ENCODE results near the gene CYBB.
"Not testable (repeated sequence)": the region's sequence is repeated elsewhere in the genome, so short reads cannot be mapped to it uniquely, and the experiment has no call there.

Gene CYBB

GRCh38 chrX:37779857-37780256 lies at the start of gene CYBB:
Gene CYBB, plus strand, starts transcription at chrX:37780059. Its CDS starts 19 bp downstream, at chrX:37780078.
- no peak for DNase-seq

DNA sequence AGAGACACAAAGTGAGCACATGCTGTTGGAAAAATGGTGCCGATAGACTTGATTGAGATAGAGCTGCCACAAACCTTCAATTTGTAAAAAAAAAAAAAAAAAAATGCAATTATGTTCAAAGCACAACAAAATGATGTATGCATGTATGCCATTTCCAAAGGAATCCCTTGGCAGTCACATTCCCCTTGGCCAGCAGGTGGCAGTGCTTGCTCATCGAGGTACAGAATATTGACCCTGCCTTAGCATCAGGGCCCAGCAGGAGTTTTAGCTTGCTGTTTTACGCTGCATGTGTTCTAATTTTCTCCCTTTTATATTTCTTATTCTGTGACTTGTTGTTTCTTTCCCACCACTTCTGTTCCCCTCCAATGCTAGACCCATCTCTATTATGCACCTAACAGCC lies 34.5 kb upstream of the CYBB start:
- DNase-seq = peak; percentile 34

DNA sequence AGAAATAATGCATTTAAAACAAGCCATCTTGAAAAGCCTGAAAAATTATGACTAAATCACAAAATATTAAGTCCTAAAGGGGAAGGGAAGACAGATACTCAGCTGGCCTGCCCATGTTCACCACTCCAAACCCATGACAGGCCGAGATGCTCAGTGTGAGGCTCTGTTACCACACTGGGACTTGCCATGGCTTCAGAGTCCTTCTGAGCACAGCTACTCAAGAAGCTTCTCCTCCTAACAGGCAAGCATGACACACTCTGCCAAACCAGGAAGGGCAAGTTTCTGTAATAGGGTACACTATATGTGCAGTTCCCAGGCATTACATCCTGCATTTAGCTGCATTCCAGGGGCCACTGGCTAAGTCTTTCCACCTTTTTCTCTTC lies 34.0 kb upstream of the CYBB start:
- no peak for DNase-seq

GRCh38 chrX:37746218-37746941 lies 33.5 kb upstream of the CYBB start:
- no peak for DNase-seq

DNA sequence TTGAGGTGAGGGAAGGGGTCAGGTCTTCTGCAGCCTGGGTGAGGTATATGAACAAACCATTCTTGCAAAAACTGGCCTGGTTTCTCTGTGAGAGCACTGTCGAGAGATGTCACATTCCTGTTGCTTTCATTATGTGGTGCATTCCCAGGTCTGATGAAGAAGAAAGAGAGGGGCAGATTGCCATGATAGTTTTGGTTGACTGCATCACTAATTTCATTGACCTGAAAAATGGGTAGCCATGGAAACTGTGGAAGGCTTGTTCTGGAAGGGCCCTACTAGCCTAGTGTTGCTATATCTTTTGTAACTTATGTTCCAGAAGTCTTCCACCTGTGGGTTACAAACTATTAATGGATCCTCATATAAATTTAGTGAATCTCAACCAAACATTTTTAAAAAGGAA lies 32.9 kb upstream of the CYBB start:
- no peak for DNase-seq

DNA sequence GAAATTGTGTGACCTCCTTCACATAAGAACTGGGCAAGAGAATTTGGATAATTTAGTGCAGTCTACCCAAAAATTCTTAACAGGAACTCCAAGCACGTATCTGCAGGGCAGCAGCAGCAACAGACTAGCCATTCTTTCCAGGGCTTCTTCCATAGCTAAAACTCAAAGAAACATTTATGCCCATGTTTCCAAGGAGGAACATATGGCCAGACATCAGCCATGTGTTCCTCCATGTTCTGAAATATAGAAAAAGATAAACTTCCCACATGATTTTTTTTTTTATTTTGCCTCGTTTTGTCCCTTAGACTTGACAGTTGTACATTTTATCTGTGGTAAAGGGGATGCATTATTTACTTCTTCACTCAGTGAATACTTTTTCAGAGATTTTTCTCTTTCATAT lies 27.6 kb upstream of the CYBB start:
- DNase-seq = no peak

DNA sequence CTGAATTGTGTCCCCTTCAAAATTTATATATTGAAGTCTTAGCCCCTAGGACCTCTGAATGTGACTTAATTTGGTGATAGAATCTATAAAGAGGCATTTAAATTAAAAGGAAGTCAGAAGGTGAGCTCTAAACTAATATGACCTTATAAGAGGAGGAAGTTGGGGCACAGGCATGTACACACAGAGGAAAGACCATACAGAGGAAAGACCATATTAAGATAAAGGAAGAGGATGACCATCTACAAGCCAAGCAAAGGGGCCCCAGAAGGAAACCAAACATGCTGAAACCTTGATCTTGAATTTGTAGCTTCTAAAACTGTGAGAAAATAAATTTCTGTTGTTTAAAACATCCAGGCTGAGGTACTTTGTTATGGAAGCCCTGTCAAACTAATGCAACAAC lies 26.9 kb upstream of the CYBB start:
- DNase-seq = no peak

GRCh38 chrX:37753384-37753783 lies 26.5 kb upstream of the CYBB start:
- DNase-seq = no peak

DNA sequence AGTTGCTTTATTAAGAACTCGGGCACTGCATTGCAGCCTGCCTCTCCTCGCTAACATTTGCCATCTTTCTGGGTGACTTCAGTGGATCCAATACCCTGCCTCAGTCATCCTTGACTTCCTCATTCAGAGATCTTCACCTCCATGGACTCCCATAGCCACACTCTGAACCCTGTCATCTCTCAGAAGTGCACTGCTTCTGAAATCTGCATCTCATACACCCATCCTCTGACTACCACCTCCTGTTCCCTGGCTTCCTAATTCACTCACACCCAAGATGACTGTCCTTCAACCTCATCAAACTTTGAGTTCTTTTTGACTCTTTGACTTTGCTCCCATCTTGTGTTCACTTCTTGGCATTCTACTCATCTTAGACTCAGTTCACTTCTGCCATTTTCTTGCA lies 25.3 kb upstream of the CYBB start:
- no peak for DNase-seq

DNA sequence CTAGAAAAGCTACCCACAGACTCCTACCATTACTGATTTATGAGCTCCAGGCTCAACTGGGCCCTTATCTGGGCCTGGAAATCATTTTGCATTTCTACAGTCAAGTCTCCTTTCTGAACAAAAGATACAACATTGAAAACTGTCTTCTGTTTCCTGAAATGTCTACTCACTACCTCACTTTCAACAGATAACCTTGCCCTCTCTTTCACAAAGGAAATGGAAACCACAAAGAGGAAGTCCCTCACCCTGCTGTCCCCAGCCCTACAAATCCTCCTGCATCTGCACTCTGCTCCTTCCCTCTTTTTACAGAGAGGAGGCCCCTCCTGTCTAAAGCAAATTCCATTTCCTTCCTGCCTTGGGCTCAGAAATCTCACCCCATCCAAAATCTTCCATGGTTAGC lies 24.8 kb upstream of the CYBB start:
- DNase-seq = no peak

GRCh38 chrX:37757082-37757481 lies 22.8 kb upstream of the CYBB start:
- DNase-seq = no peak

DNA sequence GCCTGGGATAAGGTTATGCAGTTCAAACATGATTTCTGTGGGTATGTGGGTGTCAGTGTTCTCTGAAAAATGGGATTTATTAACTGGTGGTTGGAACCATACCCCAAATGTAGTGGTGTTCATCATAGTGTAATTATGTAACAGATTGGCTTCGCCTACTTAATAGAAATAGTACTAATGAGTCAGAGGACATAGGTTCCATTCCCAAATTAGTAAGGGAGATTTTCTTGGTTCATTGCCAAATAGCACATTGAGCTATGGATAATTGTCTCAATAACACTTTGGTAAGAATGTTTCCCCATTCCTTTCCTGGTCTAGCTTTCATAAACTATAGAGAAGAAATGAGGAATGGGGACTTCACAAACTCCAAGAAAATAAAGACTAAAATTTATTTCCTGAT lies 20.5 kb upstream of the CYBB start:
- DNase-seq = no peak

- no peak for DNase-seq
These were observed 19.9 kb upstream of the CYBB start for GRCh38 chrX:37759878-37760418.

GRCh38 chrX:37763400-37763799 lies 16.5 kb upstream of the CYBB start:
- no peak for DNase-seq

DNA sequence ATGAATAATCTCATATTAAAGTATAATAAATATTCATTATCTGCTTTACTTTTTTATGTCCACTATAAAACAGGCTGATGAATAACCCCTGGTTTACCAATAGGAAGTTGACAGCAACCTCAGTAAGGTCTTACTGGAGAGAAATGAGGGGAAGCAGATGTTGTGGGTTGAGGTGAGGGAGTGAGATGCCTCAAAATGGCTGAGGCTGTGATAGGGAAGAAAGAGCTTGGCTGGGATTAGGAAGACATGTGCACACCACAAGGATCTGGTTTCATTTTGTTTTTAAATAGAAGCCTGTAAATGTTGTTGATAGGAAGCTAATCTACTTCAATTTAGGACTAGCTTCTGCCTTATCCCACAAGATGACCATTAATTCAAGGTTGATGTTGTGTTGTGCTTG lies 14.4 kb upstream of the CYBB start:
- DNase-seq = no peak

- DNase-seq = no peak
These were observed 12.4 kb upstream of the CYBB start for GRCh38 chrX:37767430-37767829.

DNA sequence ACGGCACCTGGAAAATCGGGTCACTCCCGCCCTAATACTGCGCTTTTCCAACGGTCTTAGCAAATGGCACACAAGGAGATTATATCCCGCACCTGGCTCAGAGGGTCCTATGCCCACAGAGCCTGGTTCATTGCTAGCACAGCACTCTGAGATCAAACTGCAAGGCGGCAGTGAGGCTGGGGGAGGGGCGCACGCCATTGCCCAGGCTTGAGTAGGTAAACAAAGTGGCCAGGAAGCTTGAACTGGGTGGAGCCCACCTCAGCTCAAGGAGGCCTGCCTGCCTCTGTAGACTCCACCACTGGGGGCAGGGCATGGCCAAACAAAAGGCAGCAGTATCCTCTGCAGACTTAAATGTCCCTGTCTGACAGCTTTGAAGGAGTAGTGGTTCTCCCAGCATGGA lies 11.0 kb upstream of the CYBB start:
- DNase-seq = not testable (repeated sequence)

DNA sequence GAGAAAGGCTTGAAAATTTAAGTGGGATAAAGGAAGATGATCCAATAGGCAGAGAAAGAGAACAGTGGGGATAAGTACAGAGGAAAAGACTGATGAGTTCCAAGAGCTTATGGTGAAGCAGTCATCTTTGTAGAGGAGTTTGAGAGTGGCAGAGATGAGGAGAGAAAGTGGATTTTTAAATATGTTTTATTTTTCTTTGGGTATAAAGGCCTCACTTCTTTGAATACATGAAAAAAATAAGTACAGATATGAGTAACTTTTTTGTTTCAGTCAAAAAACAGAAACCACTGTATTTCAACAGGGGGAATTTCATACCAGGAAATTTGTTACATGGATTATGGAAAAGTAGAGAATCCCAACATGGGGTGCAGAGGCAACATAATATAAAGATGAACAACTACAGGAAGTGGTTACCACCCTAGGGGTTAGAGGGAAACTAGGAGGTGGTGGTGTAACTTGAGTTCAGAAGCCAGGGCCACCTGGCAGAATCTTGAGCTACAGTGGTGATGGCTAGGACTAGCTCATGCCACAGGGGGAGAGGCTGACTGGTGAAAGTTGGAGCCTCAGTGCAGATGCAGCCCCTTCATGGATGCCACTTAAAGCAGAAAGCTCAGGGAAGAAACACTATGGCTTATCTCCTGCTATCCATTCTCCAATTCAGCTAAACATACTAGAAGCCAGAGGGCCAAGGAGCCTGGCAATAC lies 3.4 kb upstream of the CYBB start:
- DNase-seq = no peak

DNA sequence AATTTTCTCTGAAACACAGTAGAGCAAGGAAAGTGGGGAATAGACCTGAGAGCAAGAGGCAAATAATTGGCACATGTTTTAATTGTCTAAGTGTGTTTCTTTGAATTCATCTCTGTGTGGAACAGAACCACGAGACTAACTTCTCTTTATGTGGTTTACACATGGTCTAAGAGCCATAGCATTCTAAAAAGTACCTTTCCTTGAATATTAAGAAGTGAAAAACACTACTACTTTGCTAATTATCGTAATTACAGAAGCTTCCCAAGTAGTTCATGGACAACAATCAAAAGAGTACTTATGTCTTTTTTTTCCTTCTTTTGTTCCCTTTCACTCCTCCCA lies 2.9 kb upstream of the CYBB start:
- no peak for DNase-seq

DNA sequence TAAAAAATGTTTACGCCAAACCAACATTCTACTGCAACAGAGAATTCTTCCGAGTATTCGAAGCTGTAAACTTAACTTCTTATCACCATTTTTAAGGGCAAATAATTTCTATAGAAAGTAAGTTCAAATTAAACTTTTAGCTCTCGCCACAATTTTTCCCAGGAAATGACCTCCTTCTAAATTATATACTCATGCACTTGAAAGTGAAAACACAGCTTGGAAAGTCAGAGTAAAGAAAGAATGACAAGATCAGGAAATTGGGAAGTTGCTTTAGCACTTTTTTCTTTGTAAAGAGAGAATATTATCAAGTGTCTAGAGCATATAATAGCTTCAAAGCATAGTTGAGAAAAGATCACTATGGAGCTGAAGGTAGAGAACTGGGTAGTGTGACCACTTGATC lies 1.2 kb downstream of the CYBB start:
- DNase-seq = no peak

DNA sequence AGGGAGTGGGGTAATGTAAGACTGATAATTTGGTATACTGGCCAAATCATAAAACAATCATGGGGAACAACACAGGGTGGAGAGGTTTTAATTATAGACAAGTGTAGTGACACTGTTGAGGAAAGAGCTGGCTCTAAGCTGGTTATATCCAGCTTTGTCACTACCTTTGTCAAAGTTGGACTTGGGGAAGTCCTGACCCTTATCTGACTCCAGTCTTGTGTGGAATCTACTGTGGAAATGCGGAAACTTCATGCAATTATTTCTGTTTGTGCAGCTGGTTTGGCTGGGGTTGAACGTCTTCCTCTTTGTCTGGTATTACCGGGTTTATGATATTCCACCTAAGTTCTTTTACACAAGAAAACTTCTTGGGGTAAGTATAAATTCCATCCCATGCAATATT lies 2.0 kb downstream of the CYBB start:
- no peak for DNase-seq

- no peak for DNase-seq
These were observed 2.5 kb downstream of the CYBB start for GRCh38 chrX:37782359-37782758.

- DNase-seq = no peak
These were observed 3.4 kb downstream of the CYBB start for GRCh38 chrX:37783305-37783704.

DNA sequence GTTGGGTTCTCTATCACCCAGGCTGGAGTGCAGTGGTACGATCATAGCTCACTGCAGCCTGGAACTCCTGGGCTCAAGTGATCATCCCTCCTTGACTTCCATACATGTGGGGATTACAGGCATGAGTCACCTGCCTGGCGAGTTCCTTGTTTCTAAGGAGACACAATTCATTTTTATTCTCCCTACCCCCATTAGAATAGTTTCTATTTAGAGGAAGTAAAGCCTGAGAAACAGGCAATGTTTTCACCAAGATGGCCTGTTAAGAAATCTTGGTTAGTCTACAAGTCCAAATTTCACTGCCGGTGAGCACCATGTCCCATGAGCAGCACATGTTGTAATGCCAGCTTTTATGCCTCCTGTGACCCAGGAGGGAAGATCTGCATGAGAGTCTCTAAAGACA lies 5.7 kb downstream of the CYBB start:
- no peak for DNase-seq

Data from NCI-H146 (cell line).